Measurements from ENCODE around the gene DCAF8.

- TF ChIP-seq, protein P1, sequence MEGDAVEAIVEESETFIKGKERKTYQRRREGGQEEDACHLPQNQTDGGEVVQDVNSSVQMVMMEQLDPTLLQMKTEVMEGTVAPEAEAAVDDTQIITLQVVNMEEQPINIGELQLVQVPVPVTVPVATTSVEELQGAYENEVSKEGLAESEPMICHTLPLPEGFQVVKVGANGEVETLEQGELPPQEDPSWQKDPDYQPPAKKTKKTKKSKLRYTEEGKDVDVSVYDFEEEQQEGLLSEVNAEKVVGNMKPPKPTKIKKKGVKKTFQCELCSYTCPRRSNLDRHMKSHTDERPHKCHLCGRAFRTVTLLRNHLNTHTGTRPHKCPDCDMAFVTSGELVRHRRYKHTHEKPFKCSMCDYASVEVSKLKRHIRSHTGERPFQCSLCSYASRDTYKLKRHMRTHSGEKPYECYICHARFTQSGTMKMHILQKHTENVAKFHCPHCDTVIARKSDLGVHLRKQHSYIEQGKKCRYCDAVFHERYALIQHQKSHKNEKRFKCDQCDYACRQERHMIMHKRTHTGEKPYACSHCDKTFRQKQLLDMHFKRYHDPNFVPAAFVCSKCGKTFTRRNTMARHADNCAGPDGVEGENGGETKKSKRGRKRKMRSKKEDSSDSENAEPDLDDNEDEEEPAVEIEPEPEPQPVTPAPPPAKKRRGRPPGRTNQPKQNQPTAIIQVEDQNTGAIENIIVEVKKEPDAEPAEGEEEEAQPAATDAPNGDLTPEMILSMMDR (IDR thresholded peaks at IDR 0.05): no peak
- no peak for TF ChIP-seq POLR2A (IDR thresholded peaks at IDR 0.05)
These were observed 5.1 kb upstream of the DCAF8 start for GRCh38 chr1:160267284-160267991.
